GM12878 (cell line): ENCODE data around the gene PMF1. TPM values are rescaled to one million over a fixed set of nuclear protein-coding genes. Genes with fewer than 3 reads are reported as not detected.
A peak's percentile ranks its signal among the peaks of the same experiment; 100 is the strongest.

Source experiments
- ATAC-seq: fragments of 200-7000 bp; cut with Tn5 transposase; 3 replicates; pipeline ENCODE4 v1.9.1; 2020; ENCODE audit warnings: mild to moderate bottlenecking, moderate library complexity
- BruUV-seq: library from RNA; stranded (reverse); fragments of 400-500 nt; replicated peaks from 2 replicates; lab custom pipeline; 2021; lab: Mats Ljungman, UMichigan
- CTCF ChIA-PET: fragments of 300-600 bp; sonication (Branson Sonifier 250); formaldehyde crosslinking; extraction: SDS; loops from one replicate; lab custom pipeline; 2021; ENCODE audit warnings: inconsistent platforms; lab: Yijun Ruan, JAX
- POLR2A ChIA-PET: fragments of 350-600 bp; formaldehyde crosslinking; extraction: SDS; loops from one replicate; lab custom pipeline; 2021; ENCODE audit warnings: inconsistent platforms; lab: Charles Lee
- RAD21 ChIA-PET: fragments of 300-600 bp; sonication (Branson Sonifier 250); formaldehyde crosslinking; loops from one replicate; lab custom pipeline; 2023; ENCODE audit warnings: antibody characterized with exemption; ENCODE audit not compliant: unreplicated experiment; lab: Charles Lee
- SMC1A ChIA-PET: fragments of 300-600 bp; sonication (Branson Sonifier 250); formaldehyde crosslinking; loops from one replicate; lab custom pipeline; 2023; ENCODE audit not compliant: unreplicated experiment, uncharacterized antibody; lab: Charles Lee
- DNase-seq: peaks from one replicate; pipeline ENCODE4 v3.0.0-alpha.2; 2011; ENCODE audit warnings: low read depth, low spot score
- FAIRE-seq: peaks from 3 replicates; lab custom pipeline; 2011; peaks lifted over from hg19 to GRCh38; lab: Jason Lieb, UNC
- H2AFZ ChIP-seq: 2 replicates; pipeline ENCODE4 v1.6.0; 2011; ENCODE audit warnings: low read depth, low read length, control low read depth; ENCODE audit not compliant: control insufficient read depth
- H3K27ac ChIP-seq: 2 replicates; pipeline ENCODE4 v1.5.1; 2011; ENCODE audit warnings: control low read depth; ENCODE audit not compliant: control insufficient read depth, insufficient read depth
- H3K27me3 ChIP-seq, 2 experiments: replicated peaks in 1 of 2; 2 replicates each; pipeline versions ENCODE4 v1.6.0 to v1.6.1; 2011; ENCODE audit warnings: low read length in 1 of 2; ENCODE audit not compliant: control insufficient read depth in 2 of 2, insufficient read depth in 2 of 2
- H3K36me3 ChIP-seq, 2 experiments: 2 replicates each; pipeline ENCODE4 v1.5.1; 2011; ENCODE audit warnings: low read length in 1 of 2; ENCODE audit not compliant: control insufficient read depth in 2 of 2, insufficient read depth in 2 of 2
- H3K4me1 ChIP-seq: 2 replicates; pipeline ENCODE4 v1.6.1; 2011; ENCODE audit warnings: mild to moderate bottlenecking, low read length, moderate library complexity, mixed read lengths; ENCODE audit not compliant: control insufficient read depth, insufficient read depth
- H3K4me2 ChIP-seq: 2 replicates; pipeline ENCODE4 v1.6.0; 2011; ENCODE audit warnings: control low read depth; ENCODE audit not compliant: control insufficient read depth, insufficient read depth
- H3K4me3 ChIP-seq: fragments of 200-600 bp; sonication (generic); 2 replicates; pipeline ENCODE4 v1.5.1; 2016
- H3K79me2 ChIP-seq: 2 replicates; pipeline ENCODE4 v1.6.0; 2011; ENCODE audit warnings: low read length; ENCODE audit not compliant: control insufficient read depth, insufficient read depth
- H3K9ac ChIP-seq: 2 replicates; pipeline ENCODE4 v1.8.0; 2011; ENCODE audit warnings: low read length, control low read depth, mixed read lengths; ENCODE audit not compliant: control insufficient read depth, insufficient read depth
- H3K9me3 ChIP-seq: replicated peaks from 3 replicates; pipeline ENCODE4 v1.5.1; 2011; ENCODE audit warnings: mild to moderate bottlenecking, low read length; ENCODE audit not compliant: control insufficient read depth, insufficient read depth
- H4K20me1 ChIP-seq: 2 replicates; pipeline ENCODE4 v1.6.0; 2011; ENCODE audit not compliant: control insufficient read depth, insufficient read depth
- HDAC2 ChIP-seq: fragments of 200-600 bp; sonication (generic); IDR thresholded peaks from 2 replicates; pipeline ENCODE4 v1.6.1; 2017
- JUNB ChIP-seq: IDR thresholded peaks from 2 replicates; pipeline ENCODE4 v1.6.1; 2016; ENCODE audit warnings: antibody characterized with exemption, mild to moderate bottlenecking
- MTA2 ChIP-seq: fragments of 450-650 bp; IDR thresholded peaks from 2 replicates; pipeline ENCODE4 v1.6.1; 2016; ENCODE audit warnings: low read depth, mild to moderate bottlenecking, moderate library complexity
- POLR2A ChIP-seq: IDR thresholded peaks from 2 replicates; pipeline ENCODE4 v1.6.1; 2011; ENCODE audit warnings: low read depth, mild to moderate bottlenecking, low read length
- POLR2AphosphoS2 ChIP-seq: IDR thresholded peaks from 2 replicates; pipeline ENCODE4 v1.6.1; 2011; ENCODE audit warnings: low read depth, mild to moderate bottlenecking, low read length, improper control_type of control experiment, moderate library complexity
- WGBS: methylation state at CpG from one replicate; pipeline ENCODE4 v1.1.6; 2016; ENCODE audit warnings: low lambda C conversion rate; ENCODE audit not compliant: insufficient replicate concordance, insufficient coverage; ENCODE audit errors: missing lambda C conversion rate; 5-methylcytosine and 5-hydroxymethylcytosine counted together
- in situ Hi-C: fragments of 300-500 bp; cut with MboI; formaldehyde crosslinking; loops from 9 replicates; pipeline ENCODE4 v1.14.3; 2018; ENCODE audit warnings: mixed read lengths
- intact Hi-C: fragments of 100-400 bp; cut with micrococcal nuclease; formaldehyde crosslinking; loops from one replicate; pipeline ENCODE4 v1.14.2; 2022; ENCODE audit not compliant: unreplicated experiment
- polyA plus RNA-seq, 11 experiments: library from polyadenylated mRNA; depleted of rRNA in 4 of 11; unstranded in 6 of 11; stranded (reverse) in 5 of 11; fragments of >200 nt; fragmentation: Nextera tagmentation in 4 of 11; fragmentation: Illumina TruSeq in 1 of 11; extraction: Ambion mirVana in 4 of 11; extraction: Trizol in 1 of 11; gene quantifications; 1 replicate in 1 of 11; 2 replicates in 10 of 11; pipeline versions ENCODE4 v1.2.1 to v1.2.3, GENCODE V29; 2011 to 2016; ENCODE audit warnings: inconsistent platforms in 2 of 11, missing spikeins in 2 of 11, low read depth in 1 of 11
- total RNA-seq, 4 experiments: library from RNA; depleted of rRNA in 3 of 4; stranded (reverse); fragments of >200 nt in 3 of 4; fragmentation: Illumina TruSeq in 1 of 4; extraction: Trizol in 1 of 4; gene quantifications; 2 replicates each; pipeline versions ENCODE4 v1.2.1 to v1.2.3, GENCODE V29; 2013 to 2021
- TF ChIP-seq, protein P1 (sequence below): fragments of 450-650 bp; IDR thresholded peaks from 2 replicates; pipeline ENCODE4 v1.6.1; 2017; ENCODE audit warnings: low read depth, mild to moderate bottlenecking, moderate library complexity

The PMF1 gene
- total and polyA plus RNA-seq, 10 of the 15 experiments (the other 5 are each of a cell fraction or from before 2014, with no cell fraction given), result 6.7 to 105 (median 67.3) TPM

DNA sequence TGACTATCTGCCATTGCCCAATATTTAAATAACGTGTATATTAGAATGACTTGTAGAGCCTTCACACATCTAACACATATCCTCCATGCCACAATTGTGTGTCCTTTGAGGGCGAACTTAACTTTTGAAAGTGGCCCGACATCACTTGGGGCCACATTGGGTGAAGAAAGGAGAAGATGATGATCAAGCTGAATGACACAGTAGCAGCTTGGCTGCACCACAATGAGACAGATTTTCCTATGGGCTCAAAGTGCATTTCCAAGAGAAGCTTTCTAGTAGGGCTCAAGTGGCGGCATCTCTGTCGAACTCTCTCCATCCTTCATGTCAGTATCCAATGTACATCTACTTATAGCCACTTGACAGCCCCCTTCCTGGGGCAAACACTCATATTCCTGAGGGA lies 25.4 kb downstream of the PMF1 start (continued):
- TF ChIP-seq, protein P1, sequence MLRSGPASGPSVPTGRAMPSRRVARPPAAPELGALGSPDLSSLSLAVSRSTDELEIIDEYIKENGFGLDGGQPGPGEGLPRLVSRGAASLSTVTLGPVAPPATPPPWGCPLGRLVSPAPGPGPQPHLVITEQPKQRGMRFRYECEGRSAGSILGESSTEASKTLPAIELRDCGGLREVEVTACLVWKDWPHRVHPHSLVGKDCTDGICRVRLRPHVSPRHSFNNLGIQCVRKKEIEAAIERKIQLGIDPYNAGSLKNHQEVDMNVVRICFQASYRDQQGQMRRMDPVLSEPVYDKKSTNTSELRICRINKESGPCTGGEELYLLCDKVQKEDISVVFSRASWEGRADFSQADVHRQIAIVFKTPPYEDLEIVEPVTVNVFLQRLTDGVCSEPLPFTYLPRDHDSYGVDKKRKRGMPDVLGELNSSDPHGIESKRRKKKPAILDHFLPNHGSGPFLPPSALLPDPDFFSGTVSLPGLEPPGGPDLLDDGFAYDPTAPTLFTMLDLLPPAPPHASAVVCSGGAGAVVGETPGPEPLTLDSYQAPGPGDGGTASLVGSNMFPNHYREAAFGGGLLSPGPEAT, result no peak
- TF ChIP-seq HDAC2, result no peak

DNA sequence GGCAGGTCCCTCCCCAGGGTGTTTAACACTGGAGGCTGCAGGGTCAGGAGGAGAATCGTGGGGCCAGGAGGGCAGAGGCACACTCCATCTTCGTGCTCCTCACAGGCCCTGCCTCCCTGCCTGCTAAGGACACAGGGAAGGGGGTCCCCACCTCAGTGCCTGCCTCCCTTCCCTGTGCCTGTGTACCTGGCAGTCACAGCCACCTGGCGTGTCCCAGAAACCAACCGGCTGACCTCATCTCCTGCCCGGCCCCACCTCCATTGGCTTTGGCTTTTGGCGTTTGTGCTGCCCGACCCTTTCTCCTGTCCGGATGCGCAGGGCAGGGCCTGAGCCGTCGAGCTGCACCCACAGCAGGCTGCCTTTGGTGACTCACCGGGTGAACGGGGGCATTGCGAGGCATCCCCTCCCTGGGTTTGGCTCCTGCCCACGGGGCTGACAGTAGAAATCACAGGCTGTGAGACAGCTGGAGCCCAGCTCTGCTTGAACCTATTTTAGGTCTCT lies 28.6 kb downstream of the PMF1 start:
- in situ Hi-C loops, result no loop called here

More for the DNA sequence above, 28.6 kb downstream of the PMF1 start:
- no peaks in the 10 kb centered on the region for H4K20me1 ChIP-seq
- BruUV-seq, result no TSS peak
- intact Hi-C loops, result no loop called here
- ChIA-PET CTCF (no interaction called here), POLR2A (interaction anchor here (0.5 to 0.6 kb wide), 3 partner anchors 13 to 547 kb away, joined by 3 to 5 read pairs (median 5); no protein-coding TSS in a partner anchor), SMC1A (interaction anchor here (1.5 kb wide), 1 partner anchor 8 kb away, joined by 3 read pairs; no protein-coding TSS in a partner anchor), RAD21 (no interaction called here)
- no peak overlapping the region for H3K4me2 ChIP-seq
- no peak overlapping the region for H3K4me3 ChIP-seq
- no peak overlapping the region for H3K9ac ChIP-seq
- DNase-seq, result no peak
- peaks cover 25% of the 10 kb centered on the region for H3K4me1 ChIP-seq
- H3K27me3 ChIP-seq, result no peaks in the 10 kb centered on the region
- no peak for FAIRE-seq
- no peaks in the 10 kb centered on the region for H3K9me3 ChIP-seq
- peaks cover 0 to 16% of the 10 kb centered on the region in 2 experiments for H3K36me3 ChIP-seq
- no peak overlapping the region for H2AFZ ChIP-seq
- TF ChIP-seq POLR2A, result peak; percentile 73
- TF ChIP-seq JUNB, result no peak
- no peak for TF ChIP-seq MTA2
- TF ChIP-seq POLR2AphosphoS2, result 0 out of 2 replicates have a peak, but pooled peaks have one; percentile 53
- H3K79me2 ChIP-seq, result no peaks in the 10 kb centered on the region
- 67% methylated on average over 15 of the region's 15 CpGs for WGBS
- peak; percentile 6; the same call in 2 of the 3 replicates for ATAC-seq
- no peak overlapping the region for H3K27ac ChIP-seq
